GM21381 (cell line): Measurements from ENCODE around the gene MYL11.
"Not testable (repeated sequence)": the region's sequence is repeated elsewhere in the genome, so short reads cannot be mapped to it uniquely, and the experiment has no call there.

Experiments
- ATAC-seq: cut with Tn5 transposase; IDR thresholded peaks from one replicate; pipeline ENCODE4 v1.9.1; 2021; ENCODE audit warnings: mild to moderate bottlenecking, moderate library complexity; ENCODE audit not compliant: unreplicated experiment

MYL11 gene

GRCh38 chr16:30395155-30395991 lies 20.8 kb downstream of the MYL11 start, which contains the start of gene ZNF48:
Gene ZNF48, plus strand, starts transcription at chr16:30395420. Its CDS starts 375 bp downstream, at chr16:30395795.
- peak; percentile 62 for ATAC-seq

GRCh38 chr16:30395992-30396585 lies 21.5 kb downstream of the MYL11 start:
- ATAC-seq = no peak

GRCh38 chr16:30396627-30397026 lies 22.0 kb downstream of the MYL11 start:
- ATAC-seq = not testable (repeated sequence)

GRCh38 chr16:30397056-30397455 lies 22.5 kb downstream of the MYL11 start:
- ATAC-seq = no peak

GRCh38 chr16:30397776-30398660 lies 23.4 kb downstream of the MYL11 start:
- ATAC-seq = no peak

GRCh38 chr16:30398661-30399434 lies 24.2 kb downstream of the MYL11 start:
- ATAC-seq = no peak

GRCh38 chr16:30399435-30400186 lies 25.0 kb downstream of the MYL11 start:
- ATAC-seq = no peak

GRCh38 chr16:30401768-30402425 lies 27.3 kb downstream of the MYL11 start:
- no peak for ATAC-seq

GRCh38 chr16:30406795-30407101 lies 32.1 kb downstream of the MYL11 start:
- peak; percentile 3 for ATAC-seq

GRCh38 chr16:30407102-30407803 lies 32.7 kb downstream of the MYL11 start, which contains the start of gene ZNF771:
Gene ZNF771, plus strand, starts transcription at chr16:30407606. Its CDS starts 448 bp downstream, at chr16:30408054.
- ATAC-seq = peak; percentile 80

- ATAC-seq = no peak
These were observed 33.4 kb downstream of the MYL11 start for GRCh38 chr16:30407804-30408534.

- peak; percentile 43 for ATAC-seq
These were observed 34.8 kb downstream of the MYL11 start for GRCh38 chr16:30409125-30410060.

- no peak for ATAC-seq
These were observed 38.7 kb downstream of the MYL11 start for GRCh38 chr16:30413112-30413806.

- no peak for ATAC-seq
These were observed 39.6 kb downstream of the MYL11 start for GRCh38 chr16:30414159-30414558.

GRCh38 chr16:30416047-30416603 lies 41.5 kb downstream of the MYL11 start:
- no peak for ATAC-seq
